ENCODE results near the gene HOXB9.

The HOXB9 gene

DNA sequence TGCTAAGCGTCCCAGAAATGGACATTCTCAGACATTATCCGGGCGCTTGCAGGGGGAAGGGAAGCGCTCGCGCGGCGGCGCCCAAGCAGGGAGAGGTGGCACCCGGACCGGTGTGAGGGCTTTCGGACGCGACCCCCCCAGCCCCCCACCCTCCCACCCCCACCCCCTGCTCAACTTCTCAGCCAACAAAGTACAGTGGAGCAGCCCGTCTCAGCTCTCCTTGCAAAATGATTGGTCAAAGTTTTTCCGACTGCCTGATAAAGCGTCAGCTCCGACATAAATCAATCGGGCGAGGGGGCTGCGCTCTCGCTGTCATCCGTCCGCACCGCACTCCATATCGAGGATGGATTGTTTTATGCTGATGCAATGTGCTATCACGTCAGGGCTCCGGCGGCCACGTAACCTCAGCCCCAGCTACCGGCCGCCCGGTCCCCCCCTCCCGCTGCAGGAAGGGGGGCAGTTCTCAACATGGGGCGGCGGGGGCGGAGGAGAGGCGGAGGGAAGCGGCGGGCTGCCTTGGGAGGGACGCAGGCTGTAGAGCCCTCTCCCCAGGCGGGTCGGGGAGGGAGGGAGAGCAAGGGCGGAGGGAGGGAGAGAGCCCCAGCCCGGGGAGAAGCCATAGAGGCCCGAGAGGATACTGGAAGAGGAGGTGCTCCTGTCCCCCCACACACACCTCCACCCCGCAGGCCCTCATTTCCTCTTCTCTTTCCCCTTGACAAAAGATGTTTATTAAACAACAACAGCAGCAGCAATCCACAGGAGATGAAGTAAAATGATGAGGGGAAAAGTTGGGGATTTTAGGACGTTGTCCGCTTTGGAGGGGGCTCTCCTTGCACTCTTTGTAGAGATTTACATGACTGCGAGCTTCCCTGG lies at the start of gene HOXB9:
TSS of gene HOXB9 (minus strand) at position 114 of the 873 bp plus-strand sequence. CDS start at position 25, 89 bp downstream.
- no peak for DNase-seq

DNA sequence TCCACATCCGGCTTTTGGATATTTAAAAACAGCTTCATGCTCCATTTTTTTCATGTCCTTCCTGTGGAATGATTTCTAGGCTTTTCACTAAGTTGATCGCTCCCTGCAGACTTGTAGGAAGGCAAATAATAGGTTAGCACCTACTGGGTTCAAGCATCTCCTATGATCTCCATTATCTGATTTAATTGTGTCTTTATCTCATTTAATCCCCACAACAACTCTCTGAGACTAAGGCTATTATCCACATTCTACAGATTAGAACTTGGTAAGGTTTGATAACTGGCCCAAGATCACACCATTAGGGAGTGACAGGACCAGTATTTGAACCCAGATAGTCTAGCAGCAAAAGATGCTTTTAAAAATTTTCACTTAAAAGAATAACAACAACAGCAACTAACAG lies 46.2 kb upstream of the HOXB9 start:
- no peak for DNase-seq

DNA sequence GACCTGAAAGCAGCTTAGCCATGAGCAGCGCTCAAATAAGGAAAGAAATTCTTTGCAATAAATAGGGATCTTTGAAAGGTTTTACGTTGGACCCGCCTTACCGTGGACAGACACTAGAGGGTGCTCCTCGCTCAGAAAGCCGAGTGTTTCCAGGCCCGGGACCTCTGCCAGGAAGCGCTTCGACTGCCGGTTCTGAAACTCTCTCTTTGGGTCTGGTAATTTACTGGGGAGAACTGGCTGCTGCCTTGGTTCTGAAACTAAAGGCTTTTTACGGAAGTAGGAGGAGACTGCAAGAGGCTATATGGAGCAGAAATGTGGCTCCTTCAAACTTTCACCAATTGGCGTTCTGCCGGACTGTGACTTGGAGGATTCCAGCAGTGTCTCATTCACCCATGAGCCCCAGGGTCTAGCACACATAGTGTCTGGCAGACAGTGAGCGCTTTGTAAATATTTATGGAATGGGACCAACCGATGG lies 45.6 kb upstream of the HOXB9 start:
- no peak for DNase-seq

DNA sequence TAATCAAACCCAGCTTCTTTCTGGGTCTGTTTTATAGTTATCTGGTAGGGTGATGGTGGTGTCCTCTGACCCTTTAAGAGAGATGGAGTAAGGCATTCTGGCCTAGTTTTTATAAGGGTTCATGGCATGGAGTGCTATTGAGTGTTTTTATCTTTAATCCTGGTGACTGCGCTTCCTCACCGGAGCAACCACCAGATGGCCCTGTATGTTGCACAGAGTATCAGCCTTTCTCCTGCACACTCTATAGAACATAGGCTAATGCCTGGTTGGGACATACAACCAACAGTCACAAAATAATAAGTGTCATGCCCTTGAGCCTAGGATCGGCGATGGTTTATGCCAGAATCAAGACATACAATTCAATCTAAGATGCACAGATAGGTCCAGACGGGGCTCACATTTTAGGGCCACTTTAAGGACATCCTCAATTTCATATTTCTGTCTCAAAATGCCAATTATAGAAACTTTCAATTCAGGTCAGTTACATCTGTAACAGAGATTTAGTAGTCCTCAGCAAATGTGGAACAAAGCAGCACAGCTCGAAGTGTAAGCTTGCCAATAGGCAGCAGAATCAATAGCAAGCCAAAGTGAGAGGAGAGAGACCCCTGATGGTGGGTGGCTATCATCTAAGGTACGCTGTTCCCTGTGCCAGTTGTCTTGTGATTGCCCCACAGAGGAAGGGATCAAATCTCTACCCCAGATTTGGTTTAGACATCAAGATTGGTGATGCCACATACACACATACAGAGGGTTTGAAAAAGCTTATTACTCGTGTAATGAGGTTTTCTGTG lies 37.2 kb upstream of the HOXB9 start:
- DNase-seq = no peak

DNA sequence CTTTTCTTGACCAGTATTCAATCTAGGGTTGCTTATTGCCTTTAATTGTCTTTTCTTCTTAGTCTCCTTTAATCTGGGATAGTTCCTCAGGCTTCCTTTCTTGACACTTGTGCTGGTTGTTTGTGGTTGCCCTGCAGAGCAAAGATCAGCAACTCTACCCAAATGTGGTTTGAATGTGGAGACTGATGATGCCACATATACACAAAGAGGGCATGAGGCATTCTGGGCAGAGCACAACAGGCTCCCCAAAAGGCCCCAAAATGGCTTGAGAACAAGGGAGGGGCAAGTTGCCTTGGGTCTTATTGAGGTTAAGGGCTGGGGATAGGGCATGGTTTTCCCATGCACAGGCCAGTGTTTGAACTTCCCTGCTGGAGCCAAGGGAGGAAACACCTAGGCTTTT lies 29.8 kb upstream of the HOXB9 start:
- no peak for DNase-seq

DNA sequence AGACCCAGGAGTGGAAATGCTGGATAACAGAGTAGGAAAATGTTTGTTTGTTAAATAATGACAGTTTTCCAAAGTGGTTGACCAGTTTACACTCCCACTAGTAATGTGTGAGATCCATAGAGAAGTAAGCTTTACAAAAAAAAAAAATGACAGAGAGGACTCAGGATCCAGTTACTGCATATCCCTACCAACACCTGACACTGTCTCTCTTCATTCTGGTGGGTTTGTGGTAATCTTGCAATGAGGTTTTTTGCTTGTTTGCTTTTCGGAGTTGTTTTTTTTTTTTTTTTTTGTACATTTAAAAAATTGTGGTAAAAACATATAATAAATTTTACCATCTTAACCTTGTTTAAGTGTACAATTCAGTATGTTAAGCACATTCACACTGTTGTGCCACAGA lies 23.6 kb upstream of the HOXB9 start:
- no peak for DNase-seq

DNA sequence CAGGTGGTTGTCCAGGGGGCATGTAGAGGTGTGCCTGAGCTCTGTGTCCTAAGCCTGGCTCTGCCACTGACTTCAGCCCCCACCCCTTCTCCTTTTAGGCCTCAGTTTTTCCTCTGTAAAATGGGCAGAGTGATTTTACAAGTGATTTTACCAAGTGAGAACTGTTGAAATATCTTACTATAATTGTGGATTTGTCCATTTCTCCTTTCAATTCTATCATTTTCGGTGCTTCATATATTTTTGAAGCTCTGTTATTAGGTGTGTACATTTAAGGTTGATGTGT lies 21.7 kb upstream of the HOXB9 start:
- no peak for DNase-seq

DNA sequence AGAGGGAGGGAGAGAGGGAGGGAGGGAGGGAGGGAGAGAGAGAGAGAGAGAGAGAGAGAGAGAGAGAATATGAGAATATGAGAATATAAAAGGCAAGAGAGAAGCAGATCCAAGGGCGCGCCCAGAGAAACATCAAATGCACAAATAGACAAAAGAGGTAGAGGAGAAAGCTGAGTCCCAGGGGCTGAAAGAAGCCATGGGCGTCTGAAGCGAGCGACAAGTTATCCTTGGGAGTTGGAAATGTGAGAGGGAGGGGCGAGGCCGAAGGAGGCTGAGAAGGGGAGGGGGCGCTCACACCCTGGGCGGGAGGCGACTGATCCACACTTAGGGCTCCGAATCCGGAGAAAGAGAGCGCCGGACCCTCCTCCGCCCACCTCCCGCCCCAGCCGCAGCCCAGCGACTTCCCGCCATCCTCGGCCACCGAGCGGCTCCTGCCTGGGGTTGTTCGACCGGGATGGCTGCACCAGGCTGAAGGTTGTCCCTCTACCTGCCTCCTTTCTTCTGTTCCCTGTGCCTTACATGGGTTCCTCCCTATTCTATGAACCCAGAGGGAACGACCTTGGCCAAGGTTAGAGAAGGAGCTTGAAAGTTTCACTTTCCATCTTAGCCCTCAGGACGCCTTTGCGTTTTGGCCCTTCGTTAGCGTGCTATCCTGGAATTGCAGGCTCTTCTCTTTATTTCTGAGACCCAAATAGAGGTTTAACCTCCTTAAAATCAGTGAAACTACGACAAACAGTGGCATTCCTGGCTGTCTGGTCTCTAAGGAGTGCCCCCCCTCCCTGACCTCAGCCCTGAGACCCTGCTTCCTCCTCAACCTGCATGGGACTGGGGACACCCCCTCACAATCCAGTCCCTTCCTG lies 21.2 kb upstream of the HOXB9 start:
- DNase-seq = no peak

DNA sequence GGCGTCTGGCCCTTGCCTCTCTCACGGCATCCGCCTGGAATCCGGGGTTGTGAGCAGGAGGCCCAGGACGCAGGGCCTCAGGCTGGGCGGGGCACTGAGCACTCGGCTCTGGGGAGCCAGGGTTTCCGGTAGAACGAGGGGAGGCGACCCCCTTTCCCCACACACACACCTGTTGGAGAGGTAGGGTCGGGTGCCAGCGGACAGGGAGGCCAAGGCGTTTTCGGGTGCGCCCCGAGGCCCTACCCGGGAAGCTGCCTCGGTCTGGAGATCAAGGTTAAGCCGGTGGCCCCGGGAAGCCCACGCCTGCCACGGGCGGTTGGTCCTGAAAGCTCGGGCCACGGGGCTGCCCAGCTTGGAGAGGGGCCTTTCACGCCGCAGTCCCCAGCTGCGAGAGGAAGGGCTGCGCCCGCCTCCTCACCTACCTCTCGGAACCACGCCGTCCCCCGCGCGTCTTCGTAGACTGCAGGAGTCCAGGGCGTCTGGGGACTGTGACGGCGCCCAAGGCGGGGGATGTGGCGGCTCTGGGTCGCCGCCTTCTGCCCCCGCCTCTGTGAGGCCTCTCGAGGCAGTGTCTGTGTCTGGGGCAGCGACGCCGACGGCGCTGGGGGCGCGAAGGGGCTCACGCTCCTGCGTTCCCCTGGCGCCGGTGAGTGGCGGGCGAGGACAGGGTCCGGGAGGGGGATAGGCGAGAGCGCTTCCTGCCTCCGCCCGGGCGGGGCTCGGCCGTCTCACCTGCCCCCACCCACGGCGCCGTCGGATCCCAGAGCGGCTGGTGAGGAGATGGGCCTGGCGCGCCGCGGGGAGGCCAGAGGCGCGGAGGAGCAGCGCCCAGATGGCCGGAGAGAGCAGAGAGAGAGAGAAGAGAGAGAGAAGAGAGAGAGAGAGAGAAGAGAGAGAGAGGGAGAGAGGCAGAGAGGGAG lies 20.3 kb upstream of the HOXB9 start:
- no peak for DNase-seq

DNA sequence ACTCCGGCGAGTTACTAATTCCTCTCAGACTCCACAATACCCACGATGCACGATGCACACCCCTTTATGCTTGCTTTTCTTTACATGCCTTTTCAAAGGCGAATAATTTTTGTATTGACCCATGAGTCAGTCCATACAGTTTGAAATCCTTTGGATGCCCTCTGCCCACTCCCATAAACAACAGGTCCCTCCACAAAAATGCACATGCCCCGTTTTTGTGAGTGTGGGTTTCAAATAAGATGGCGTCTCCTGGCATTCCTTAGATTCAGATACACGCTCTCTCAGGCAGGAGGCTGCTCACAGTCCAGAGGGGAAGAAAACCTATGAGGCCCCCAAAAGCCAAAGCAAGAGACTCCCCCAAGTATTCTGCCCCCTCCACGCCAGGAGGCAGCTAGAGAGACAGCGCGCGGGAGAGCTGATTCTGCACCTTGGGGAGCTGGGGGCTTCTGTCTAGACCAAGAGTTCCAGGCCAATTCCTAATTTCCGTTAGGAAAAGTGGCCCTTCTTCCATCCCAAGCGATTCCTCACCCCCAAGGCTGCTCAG lies 19.6 kb upstream of the HOXB9 start:
- DNase-seq = no peak

DNA sequence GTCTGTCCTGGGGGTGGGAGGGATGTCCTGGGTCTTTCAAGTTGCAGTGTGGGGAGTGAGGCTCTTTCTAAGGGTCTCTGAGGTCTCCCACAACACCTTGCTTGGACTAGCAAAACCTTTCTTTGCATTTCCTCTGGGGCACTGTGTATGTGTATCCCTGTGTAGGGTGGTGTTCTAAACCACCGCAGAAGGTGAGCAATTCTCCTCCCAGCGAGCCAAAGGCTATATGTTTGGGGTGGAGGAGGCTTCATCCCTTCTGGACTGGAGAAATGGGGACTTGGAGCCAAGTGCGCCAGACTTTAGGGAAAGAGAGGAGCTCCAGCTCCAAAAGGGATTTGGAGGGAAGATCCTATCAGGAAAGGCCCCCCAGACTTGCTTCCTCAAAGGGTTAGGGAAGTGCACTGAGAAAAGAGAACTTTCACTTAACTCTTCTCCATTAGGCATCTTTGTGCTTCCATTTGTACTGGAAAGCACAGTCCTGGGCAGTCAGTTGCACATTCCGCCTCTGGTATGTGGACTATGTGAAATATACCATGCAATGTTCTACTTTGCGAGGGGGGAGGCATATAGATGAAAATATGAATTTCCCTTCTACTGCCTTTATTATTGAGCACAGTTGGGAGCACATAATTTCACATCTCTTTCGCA lies 18.9 kb upstream of the HOXB9 start:
- no peak for DNase-seq

DNA sequence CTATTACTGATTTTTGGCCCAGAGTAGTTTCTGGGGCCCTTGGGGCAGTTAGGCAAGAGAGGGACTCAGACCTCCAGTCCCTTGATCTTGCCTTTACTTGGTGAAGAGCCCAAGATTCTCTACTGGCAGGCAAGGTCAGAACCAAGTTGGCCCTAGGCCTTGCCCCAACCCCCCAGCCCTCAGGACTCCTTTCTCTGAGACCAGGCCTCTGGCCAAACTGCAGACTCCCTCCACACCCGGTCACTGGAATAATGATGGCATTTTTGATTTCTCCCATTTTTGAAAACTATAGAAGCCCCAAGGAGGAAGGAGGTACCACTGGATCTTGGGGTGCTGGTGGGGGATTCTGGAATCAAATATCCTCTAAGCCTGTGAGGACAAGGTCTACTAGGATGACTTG lies 18.0 kb upstream of the HOXB9 start:
- no peak for DNase-seq

DNA sequence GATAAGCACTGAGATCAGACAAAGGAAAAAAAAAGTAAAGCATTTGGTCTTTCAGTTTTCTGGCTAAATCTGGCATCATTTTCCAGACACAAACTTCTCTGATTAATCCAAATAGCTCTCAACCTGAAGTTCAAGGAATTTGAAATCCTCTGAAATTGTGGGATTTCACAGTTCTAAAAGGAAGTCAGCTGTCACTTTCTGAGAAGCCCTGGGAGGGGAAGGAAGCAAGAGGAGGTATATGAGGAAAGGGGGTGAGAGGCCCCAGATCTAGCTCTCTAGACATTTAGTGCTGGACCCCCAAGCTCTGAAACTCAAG lies 17.5 kb upstream of the HOXB9 start:
- DNase-seq = no peak

DNA sequence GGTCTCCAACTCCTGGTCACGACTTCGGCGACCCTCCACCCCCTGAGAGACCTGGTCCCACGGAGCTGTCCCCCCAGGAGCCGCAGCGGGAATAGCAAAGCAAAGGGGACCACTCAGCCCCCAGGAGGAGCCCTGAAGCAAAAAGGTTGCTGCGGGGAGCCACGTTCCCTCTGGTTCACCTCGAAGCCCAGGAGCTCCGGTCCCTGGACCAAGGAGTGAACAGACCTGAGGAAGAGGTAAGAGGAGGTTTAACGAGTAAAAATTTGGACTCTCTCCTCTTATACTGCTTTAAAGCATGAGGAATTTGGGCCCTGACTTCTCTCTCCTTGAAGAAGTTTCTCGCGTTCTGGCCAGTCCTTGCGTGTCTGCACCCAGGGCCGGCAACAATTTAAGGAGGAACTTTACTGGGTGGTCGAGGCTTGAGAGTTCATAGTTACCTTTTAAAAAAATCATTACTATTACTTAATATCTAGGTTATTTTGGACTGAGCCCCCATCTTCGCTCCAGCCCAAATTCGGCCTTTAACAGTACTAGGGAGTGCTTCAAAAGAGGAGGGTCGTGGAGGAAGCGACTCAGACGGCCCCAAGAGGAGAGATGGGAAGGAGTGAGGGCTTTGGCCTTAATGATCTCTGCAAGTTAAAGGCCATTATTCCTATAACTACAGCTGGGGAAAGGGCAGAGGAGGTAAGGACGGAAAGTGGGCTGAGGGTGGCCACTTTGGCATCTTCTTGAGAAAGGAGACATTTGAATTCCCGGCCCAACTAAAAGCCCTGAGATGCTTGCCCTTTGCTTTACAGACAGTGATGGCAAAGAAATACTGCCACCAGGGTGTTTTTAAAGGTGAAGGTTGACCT lies 16.9 kb upstream of the HOXB9 start:
- DNase-seq = no peak

DNA sequence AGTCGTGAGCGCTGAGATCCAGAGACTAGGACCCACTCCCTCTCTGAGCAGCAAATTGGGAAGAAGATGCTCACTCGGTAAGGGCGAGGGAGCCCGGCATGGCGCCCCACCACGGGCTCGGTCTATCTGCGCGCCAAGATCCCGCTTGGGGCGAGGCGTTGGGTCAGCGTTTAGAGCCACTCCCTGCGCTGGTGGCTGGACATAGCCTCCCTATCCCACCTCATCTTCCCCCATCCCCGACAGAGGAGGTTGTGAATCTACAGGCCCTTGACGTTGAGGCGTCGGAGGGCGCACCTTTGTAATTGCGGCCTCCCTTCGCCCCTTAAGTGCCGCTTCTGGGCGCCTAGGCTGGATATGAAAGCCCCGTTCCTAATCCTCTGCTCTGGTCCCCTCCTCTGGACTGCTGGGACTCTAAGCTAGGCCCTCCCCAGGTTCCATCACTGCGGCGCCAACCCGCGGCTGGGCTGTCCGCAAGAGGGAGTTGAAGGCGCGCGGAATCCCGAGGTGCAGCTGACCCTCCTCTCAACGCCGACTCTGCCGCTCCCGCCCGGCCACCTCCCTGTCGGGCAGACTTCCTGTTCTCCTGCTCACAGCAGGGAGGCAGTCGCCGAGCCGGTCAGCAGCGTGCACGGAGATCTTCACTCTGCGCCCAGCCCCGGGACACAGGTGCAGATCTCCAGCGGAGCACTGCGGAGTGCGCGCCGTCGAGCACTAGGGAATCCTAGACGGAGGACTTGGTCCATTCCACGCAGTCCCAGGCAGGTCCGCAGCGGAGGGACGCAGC lies 16.1 kb upstream of the HOXB9 start:
- no peak for DNase-seq

DNA sequence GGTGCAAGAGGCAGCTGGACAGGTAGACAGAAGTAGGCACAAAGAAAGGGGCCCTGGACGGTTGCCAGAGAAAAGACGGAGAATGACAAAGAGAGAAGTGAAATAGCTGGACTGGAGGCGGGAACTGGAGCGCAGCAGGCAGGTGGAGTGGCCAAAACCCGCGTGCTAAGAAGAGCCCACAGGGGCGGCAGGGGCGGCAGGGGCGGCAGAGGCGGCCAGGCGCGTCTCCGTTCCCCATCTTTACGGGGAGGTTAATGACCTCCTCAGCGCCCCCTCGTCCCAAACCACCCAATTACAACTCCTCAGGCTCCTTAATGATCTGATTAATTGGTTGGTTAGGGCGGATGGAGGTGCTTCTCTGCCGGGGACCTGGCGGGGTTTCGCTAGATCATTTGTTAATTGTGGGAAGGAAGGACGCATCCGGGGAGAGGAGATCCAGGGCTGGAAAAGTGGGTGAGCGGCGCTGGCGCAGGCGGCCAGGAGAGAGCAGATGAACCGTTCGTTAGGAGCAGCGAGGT lies 15.4 kb upstream of the HOXB9 start:
- no peak for DNase-seq

DNA sequence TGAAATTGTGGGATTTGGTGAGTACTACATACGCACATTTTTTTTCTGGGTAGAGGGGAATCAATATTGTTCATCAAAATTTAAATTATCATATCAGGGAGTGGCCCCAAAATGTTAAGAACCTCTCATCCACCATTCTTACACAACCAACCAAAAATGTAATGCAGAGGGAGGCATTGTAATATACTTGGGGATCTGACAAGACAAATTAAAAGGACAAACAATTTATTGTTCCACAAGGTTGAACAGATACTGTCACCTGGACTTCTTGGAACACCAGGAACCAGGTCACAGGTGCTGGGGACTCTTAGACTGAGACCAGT lies 14.7 kb upstream of the HOXB9 start:
- no peak for DNase-seq

DNA sequence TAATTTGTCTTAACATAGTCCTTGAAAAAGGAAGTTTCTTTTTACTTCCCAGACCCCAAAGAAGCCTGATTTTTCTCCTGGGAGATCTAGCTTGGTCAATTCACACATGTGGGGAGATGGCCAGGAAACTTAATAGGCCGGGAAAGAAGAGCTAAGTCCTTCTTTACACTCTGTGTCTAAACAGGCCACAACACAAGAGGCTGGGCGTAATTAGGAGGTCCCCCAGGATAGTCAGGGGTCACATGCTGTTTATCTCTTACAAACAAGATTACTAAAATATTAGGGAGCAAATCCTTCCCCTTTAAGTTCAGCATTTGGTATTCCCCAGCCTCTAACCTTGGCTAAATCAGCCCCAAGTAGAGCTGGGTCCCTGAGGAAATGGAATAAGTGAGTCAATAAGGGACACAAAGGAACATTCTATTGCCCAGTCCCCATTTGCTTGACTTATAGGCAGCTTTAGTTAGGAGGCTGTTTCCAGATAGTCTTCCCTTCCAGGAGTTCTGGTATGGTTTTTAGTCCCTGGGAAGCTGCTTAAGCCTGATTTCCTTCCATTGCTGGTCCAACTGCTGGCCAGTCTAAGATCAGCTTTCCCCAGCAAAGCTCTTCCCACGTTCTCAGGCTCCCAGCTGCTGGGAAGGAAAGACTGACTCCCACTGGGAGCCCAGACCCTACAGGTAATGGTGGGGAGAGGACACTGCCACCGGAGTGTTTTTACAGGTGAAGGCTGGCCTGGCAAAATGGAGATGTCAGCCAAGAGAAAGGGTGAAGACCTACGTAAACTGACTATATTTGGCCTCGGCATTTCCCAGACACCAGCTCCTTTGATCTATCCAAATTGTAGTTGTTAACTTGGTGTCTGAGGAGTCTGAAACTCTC lies 14.1 kb upstream of the HOXB9 start:
- no peak for DNase-seq

DNA sequence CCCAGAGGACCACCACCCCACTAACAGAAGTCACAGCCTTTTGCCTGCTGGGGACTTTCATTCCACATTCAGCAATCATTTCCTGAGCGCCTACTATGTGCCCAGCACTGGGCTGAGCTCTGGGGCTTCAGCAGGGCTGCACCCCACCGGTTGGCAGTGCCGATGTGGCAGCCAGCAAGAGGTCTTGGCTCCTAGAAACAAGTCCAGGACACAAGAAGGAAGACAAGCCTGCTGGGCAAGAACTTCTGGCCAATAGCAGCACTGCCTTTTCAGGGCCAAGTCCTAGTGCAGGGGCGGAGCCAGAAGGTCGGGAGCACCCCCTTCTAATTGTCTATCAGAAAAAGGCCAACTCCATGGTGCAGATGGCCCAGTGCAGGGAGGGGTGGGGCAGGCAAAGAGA lies 13.0 kb upstream of the HOXB9 start:
- no peak for DNase-seq

Measured in SIG-M5 (cell line).